Epidermal melanocyte (primary cell): ENCODE measurements around the gene TREH.
"Not testable (repeated sequence)": the region's sequence is repeated elsewhere in the genome, so short reads cannot be mapped to it uniquely, and the experiment has no call there.

ENCODE experiments used
- DNase-seq: peaks from one replicate; pipeline ENCODE4 v3.0.0; 2011; ENCODE audit warnings: low spot score; ENCODE audit not compliant: insufficient read length

TREH gene

GRCh38 chr11:118612378-118612777 lies 67.1 kb downstream of the TREH start:
- DNase-seq = no peak

GRCh38 chr11:118611433-118611795 lies 68.0 kb downstream of the TREH start:
- not testable (repeated sequence) for DNase-seq

GRCh38 chr11:118610773-118611432 lies 68.5 kb downstream of the TREH start:
- DNase-seq = no peak

- no peak for DNase-seq
Observed at GRCh38 chr11:118610225-118610772, 69.2 kb downstream of the TREH start.

GRCh38 chr11:118609380-118610224 lies 69.8 kb downstream of the TREH start:
- DNase-seq = no peak

- no peak for DNase-seq
Observed at GRCh38 chr11:118608360-118609227, 70.9 kb downstream of the TREH start.

- no peak for DNase-seq
Observed at GRCh38 chr11:118607401-118608359, 71.8 kb downstream of the TREH start, which contains the start of gene PHLDB1. PHLDB1 (plus strand) TSS chr11:118607615; CDS start chr11:118613837, 6,222 bp downstream.
